Measurements from ENCODE around the gene BARHL1. TPM values are rescaled to one million over a fixed set of nuclear protein-coding genes. Genes with fewer than 3 reads are reported as not detected.

The BARHL1 gene
- total RNA-seq, 1 donor from 2014 or later: 2.4 TPM

- TF ChIP-seq CTCF (IDR thresholded peaks at IDR 0.05; ENCODE audit: unreplicated experiment): no peak
- Mint-ChIP-seq H3K4me3 (ENCODE audit: unreplicated experiment) (no peak overlapping the region), H3K9me3 (ENCODE audit: unreplicated experiment) (no peaks in the 10 kb centered on the region), H3K27ac (ENCODE audit: unreplicated experiment) (no peak overlapping the region), H3K36me3 (ENCODE audit: low read depth, unreplicated experiment) (peaks cover 49% of the 10 kb centered on the region), H3K27me3 (ENCODE audit: unreplicated experiment) (peaks cover 2% of the 10 kb centered on the region), H3K4me1 (ENCODE audit: unreplicated experiment) (no peaks in the 10 kb centered on the region)
- DNase-seq (ENCODE audit: low spot score): no peak
Measured at GRCh38 chr9:132614324-132614723, 31.9 kb downstream of the BARHL1 start.

- peaks cover 44% of the 10 kb centered on the region for H3K36me3 Mint-ChIP-seq (ENCODE audit: low read depth, unreplicated experiment)
- no peaks in the 10 kb centered on the region for H3K9me3 Mint-ChIP-seq (ENCODE audit: unreplicated experiment)
- no peak overlapping the region for H3K4me3 Mint-ChIP-seq (ENCODE audit: unreplicated experiment)
- no peak for DNase-seq (ENCODE audit: low spot score)
- H3K27me3 Mint-ChIP-seq (ENCODE audit: unreplicated experiment): peaks cover 2% of the 10 kb centered on the region
- no peaks in the 10 kb centered on the region for H3K4me1 Mint-ChIP-seq (ENCODE audit: unreplicated experiment)
- no peak overlapping the region for H3K27ac Mint-ChIP-seq (ENCODE audit: unreplicated experiment)
- TF ChIP-seq CTCF (IDR thresholded peaks at IDR 0.05; ENCODE audit: unreplicated experiment): no peak
Measured at GRCh38 chr9:132615774-132616173, 33.4 kb downstream of the BARHL1 start.

- Mint-ChIP-seq H3K27me3 (ENCODE audit: unreplicated experiment) (peaks cover 2% of the 10 kb centered on the region), H3K36me3 (ENCODE audit: low read depth, unreplicated experiment) (peaks cover 37% of the 10 kb centered on the region)
Measured at GRCh38 chr9:132616725-132617124, 34.3 kb downstream of the BARHL1 start.

GRCh38 chr9:132622159-132622558 is 39.8 kb downstream of the BARHL1 start:
- Mint-ChIP-seq H3K27me3 (ENCODE audit: unreplicated experiment) (no peaks in the 10 kb centered on the region), H3K9me3 (ENCODE audit: unreplicated experiment) (no peaks in the 10 kb centered on the region), H3K4me1 (ENCODE audit: unreplicated experiment) (peaks cover 14% of the 10 kb centered on the region), H3K36me3 (ENCODE audit: low read depth, unreplicated experiment) (peaks cover 29% of the 10 kb centered on the region), H3K4me3 (ENCODE audit: unreplicated experiment) (no peak overlapping the region), H3K27ac (ENCODE audit: unreplicated experiment) (no peak overlapping the region)
- no peak for DNase-seq (ENCODE audit: low spot score)
- no peak for TF ChIP-seq CTCF (IDR thresholded peaks at IDR 0.05; ENCODE audit: unreplicated experiment)

More at GRCh38 chr9:132616725-132617124, 34.3 kb downstream of the BARHL1 start:
- Mint-ChIP-seq H3K4me1 (ENCODE audit: unreplicated experiment) (no peaks in the 10 kb centered on the region), H3K9me3 (ENCODE audit: unreplicated experiment) (no peaks in the 10 kb centered on the region), H3K27ac (ENCODE audit: unreplicated experiment) (no peak overlapping the region), H3K4me3 (ENCODE audit: unreplicated experiment) (peak overlapping the region; percentile 8)
- no peak for DNase-seq (ENCODE audit: low spot score)
- TF ChIP-seq CTCF (IDR thresholded peaks at IDR 0.05; ENCODE audit: unreplicated experiment): no peak

GRCh38 chr9:132626285-132626684 is 43.9 kb downstream of the BARHL1 start:
- DNase-seq (ENCODE audit: low spot score): no peak
- Mint-ChIP-seq H3K27me3 (ENCODE audit: unreplicated experiment) (peaks cover 2% of the 10 kb centered on the region), H3K36me3 (ENCODE audit: low read depth, unreplicated experiment) (peaks cover 36% of the 10 kb centered on the region), H3K27ac (ENCODE audit: unreplicated experiment) (no peak overlapping the region), H3K4me1 (ENCODE audit: unreplicated experiment) (peaks cover 37% of the 10 kb centered on the region), H3K9me3 (ENCODE audit: unreplicated experiment) (no peaks in the 10 kb centered on the region), H3K4me3 (ENCODE audit: unreplicated experiment) (no peak overlapping the region)
- TF ChIP-seq CTCF (IDR thresholded peaks at IDR 0.05; ENCODE audit: unreplicated experiment): no peak

Data from endothelial cell (in vitro differentiated cells).